Adrenal gland (tissue), 12 donors: Measurements from ENCODE around the gene MOAP1. TPM values are rescaled to one million over a fixed set of nuclear protein-coding genes. Genes with fewer than 3 reads are reported as not detected.
"Not testable (repeated sequence)": the region's sequence is repeated elsewhere in the genome, so short reads cannot be mapped to it uniquely, and the experiment has no call there.

Experiments used
- DNase-seq, 7 donors: peaks; one replicate each; pipeline ENCODE4 v3.0.0-alpha.2; 2019 to 2020
- H3K27ac ChIP-seq, 5 donors: fragments of 200-600 bp; sonication (generic) in 4 of 5; 1 replicate in 3 of 5; 2 replicates in 2 of 5; pipeline versions ENCODE4 v1.5.1 to v1.8.0; 2016 to 2020; ENCODE audit warnings: mild to moderate bottlenecking in 1 of 5
- H3K27me3 ChIP-seq: fragments of 200-600 bp; 2 replicates; pipeline ENCODE4 v1.8.0; 2021
- H3K36me3 ChIP-seq, 2 donors: fragments of 200-600 bp; replicated peaks in 1 of 2; 1 replicate in 1 of 2; 2 replicates in 1 of 2; pipeline versions ENCODE4 v1.5.1 to v1.8.0; 2018 to 2022
- H3K4me1 ChIP-seq, 2 donors: fragments of 200-600 bp; replicated peaks in 1 of 2; 1 replicate in 1 of 2; 2 replicates in 1 of 2; pipeline versions ENCODE4 v1.5.1 to v1.8.0; 2018 to 2021
- H3K4me3 ChIP-seq, 4 donors: fragments of 200-600 bp; sonication (generic) in 3 of 4; one replicate each; pipeline ENCODE4 v1.5.1; 2016 to 2018
- H3K9me3 ChIP-seq, 3 donors: fragments of 200-600 bp; sonication (generic) in 1 of 3; replicated peaks in 1 of 3; 1 replicate in 2 of 3; 2 replicates in 1 of 3; pipeline versions ENCODE4 v1.5.1 to v1.8.0; 2016 to 2021
- POLR2A ChIP-seq, 2 donors: fragments of 450-650 bp; IDR thresholded peaks; one replicate each; pipeline ENCODE4 v1.6.1; 2017; ENCODE audit warnings: antibody characterized with exemption in 2 of 2, mild to moderate bottlenecking in 2 of 2, moderate library complexity in 1 of 2
- whole genome bisulfite sequencing, 4 donors: extraction: QIAGEN DNeasy Blood & Tissue Kit in 2 of 4; methylation state at CpG; one replicate each; pipeline versions ENCODE4 v1.1.5 to v1.1.7; 2013 to 2017; 5-methylcytosine and 5-hydroxymethylcytosine counted together
- intact Hi-C, 2 donors: fragments of 100-400 bp; cut with DNase I; formaldehyde crosslinking; loops; one replicate each; pipeline versions ENCODE4 v1.14.1 to v1.15.0; 2022 to 2023
- polyA plus RNA-seq, 3 donors: library from polyadenylated mRNA; stranded (reverse); fragments of 200-250 nt in 2 of 3; fragments of 350-450 nt in 1 of 3; fragmentation: Illumina TruSeq in 1 of 3; extraction: RNeasy Lipid Tissue Mini Kit (QIAGEN cat#74804) in 1 of 3; gene quantifications; one replicate each; pipeline ENCODE4 v1.2.3, GENCODE V29; 2013 to 2014
- total RNA-seq, 9 donors: library from RNA; depleted of rRNA in 4 of 9; stranded (reverse); fragments of >200 nt in 4 of 9; fragments of 120-200 nt in 1 of 9; fragmentation: NEBNext Ultra II Directional in 1 of 9; extraction: Animal tissue kit (Norgen Biotek cat#: 25700) in 1 of 9; gene quantifications; one replicate each; pipeline versions ENCODE4 v1.1.0 to v1.2.4, GENCODE V29; 2013 to 2023
- TF ChIP-seq, protein P1 (sequence below), 6 experiments: fragments of 450-650 bp in 4 of 6; fragments of 200-600 bp in 2 of 6; sonication (generic) in 1 of 6; IDR thresholded peaks; 1 replicate in 5 of 6; 2 replicates in 1 of 6; pipeline versions ENCODE4 v1.5.1 to v1.8.0; 2016 to 2021; ENCODE audit warnings: antibody characterized with exemption in 6 of 6, mild to moderate bottlenecking in 2 of 6, moderate library complexity in 1 of 6
- donor health status: healthy with polysubstance abuse.
- donor health status: Bipolar disorder and iron deficiency.
- donor health status: DM: yes; HTN: yes; CAD: no.
- donor health status: DM: no; HTN: no; CAD: no.
- donor health status: DM: no; HTN: no; CAD: no.
- donor health status: DM: yes; HTN: yes; CAD: no.

The MOAP1 gene
- total and polyA plus RNA-seq, 12 donors, result 12.7 to 72.5 (median 38.6) TPM

DNA sequence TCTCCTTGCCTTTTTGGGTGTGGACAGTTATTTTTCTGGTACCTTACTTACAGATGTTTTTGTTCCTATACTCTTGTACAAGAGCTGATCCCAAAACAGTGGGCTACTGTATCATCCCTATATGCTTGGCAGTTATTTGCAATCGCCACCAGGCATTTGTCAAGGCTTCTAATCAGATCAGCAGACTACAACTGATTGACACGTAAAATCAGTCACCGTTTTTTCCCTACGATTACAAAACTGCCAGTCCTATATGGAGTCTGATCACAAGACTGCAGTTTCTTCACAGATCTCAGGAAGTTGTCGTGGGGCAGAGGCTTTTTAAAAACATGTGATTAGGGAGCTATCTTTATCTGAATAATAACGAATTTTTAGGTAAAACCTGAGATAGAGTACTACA lies 1.8 kb upstream of the MOAP1 start:
- peaks cover 9 to 34% of the 10 kb centered on the region in 2 donors for H3K4me1 ChIP-seq
- DNase-seq, result peak in 1 of 7 donors; percentile 39
- H3K36me3 ChIP-seq, result peaks cover 0 to 9% of the 10 kb centered on the region in 2 donors
- H3K4me3 ChIP-seq, result no peak overlapping the region
- H3K27me3 ChIP-seq, result no peaks in the 10 kb centered on the region
- 68 to 84% (median 76%) methylated on average over 6 of the region's 6 CpGs for WGBS, 4 donors
- intact Hi-C loops, result no loop called here
- peak overlapping the region in 3 of 5 donors; percentile 3 to 89 (median 9) for H3K27ac ChIP-seq
- H3K9me3 ChIP-seq, result no peaks in the 10 kb centered on the region
- no peak for TF ChIP-seq POLR2A (IDR thresholded peaks at IDR 0.05)
- TF ChIP-seq, protein P1, sequence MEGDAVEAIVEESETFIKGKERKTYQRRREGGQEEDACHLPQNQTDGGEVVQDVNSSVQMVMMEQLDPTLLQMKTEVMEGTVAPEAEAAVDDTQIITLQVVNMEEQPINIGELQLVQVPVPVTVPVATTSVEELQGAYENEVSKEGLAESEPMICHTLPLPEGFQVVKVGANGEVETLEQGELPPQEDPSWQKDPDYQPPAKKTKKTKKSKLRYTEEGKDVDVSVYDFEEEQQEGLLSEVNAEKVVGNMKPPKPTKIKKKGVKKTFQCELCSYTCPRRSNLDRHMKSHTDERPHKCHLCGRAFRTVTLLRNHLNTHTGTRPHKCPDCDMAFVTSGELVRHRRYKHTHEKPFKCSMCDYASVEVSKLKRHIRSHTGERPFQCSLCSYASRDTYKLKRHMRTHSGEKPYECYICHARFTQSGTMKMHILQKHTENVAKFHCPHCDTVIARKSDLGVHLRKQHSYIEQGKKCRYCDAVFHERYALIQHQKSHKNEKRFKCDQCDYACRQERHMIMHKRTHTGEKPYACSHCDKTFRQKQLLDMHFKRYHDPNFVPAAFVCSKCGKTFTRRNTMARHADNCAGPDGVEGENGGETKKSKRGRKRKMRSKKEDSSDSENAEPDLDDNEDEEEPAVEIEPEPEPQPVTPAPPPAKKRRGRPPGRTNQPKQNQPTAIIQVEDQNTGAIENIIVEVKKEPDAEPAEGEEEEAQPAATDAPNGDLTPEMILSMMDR (IDR thresholded peaks at IDR 0.05), result no peak

DNA sequence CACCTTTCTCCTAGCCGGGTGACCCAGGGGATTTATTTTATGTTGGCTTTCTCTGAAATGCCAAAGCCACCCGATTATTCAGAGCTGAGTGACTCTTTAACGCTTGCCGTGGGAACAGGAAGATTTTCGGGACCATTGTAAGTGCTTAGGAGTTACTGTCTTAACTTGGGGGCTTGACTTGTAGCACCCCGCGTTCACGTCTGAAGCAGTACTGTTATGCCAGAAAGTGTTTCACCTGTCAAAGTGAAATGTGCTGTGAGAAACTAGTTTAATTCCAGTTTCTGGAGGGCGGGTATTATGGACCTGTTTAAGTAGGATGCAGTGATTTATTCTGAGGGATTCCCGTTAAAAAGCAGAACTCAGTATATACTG lies 638 bp upstream of the MOAP1 start:
- no peaks in the 10 kb centered on the region for H3K9me3 ChIP-seq
- peaks cover 9 to 34% of the 10 kb centered on the region in 2 donors for H3K4me1 ChIP-seq
- H3K27ac ChIP-seq, result peak overlapping the region; percentile 19 to 98 (median 89)
- no peaks in the 10 kb centered on the region for H3K27me3 ChIP-seq
- intact Hi-C loops, result no loop called here
- DNase-seq, result no peak
- H3K4me3 ChIP-seq, result peak overlapping the region; percentile 74 to 95 (median 92)
- WGBS, 4 donors, result 0 to 1% (median 1%) methylated on average over 8 to 10 of the region's 10 CpGs
- no peak for TF ChIP-seq POLR2A (IDR thresholded peaks at IDR 0.05)
- TF ChIP-seq, protein P1 (IDR thresholded peaks at IDR 0.05), result no peak
- H3K36me3 ChIP-seq, result peaks cover 0 to 10% of the 10 kb centered on the region in 2 donors

DNA sequence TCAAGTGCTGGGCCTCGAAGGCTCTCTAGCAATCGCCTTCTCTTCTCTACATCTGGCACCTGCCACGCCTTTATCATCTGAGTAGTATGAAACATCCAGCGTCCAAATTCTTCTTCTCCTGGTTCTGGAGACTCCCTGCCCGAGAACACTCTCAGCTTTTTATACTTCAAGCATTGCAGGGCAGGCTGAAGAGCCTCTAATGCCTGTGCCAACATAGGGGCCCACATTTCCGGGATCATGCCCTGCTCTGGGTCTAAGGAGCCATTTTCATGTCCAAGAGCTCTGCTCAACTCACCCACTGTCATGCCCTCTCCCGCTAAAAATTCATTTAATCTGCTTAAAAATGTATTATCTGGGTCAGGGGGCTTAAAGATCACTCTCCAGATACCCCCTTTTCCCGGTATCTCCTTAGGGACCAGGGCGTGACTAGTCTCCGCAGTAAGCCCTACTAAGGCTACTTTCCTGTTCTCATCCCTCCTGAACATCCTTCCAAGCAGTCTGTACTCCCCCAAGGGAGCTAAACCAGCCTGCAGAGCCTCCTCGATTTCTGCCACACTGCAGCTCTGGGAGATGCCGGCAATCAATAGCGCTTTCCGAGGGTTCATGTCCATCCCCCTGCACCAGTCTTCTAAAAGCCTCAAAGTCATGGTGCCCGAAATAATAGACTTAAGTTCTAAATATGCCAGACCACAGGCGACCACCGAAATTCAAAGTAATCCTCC lies 940 bp downstream of the MOAP1 start:
- DNase-seq, result peak in 1 of 7 donors; percentile 45
- WGBS, 4 donors, result 47 to 64% (median 51%) methylated on average over 14 to 17 of the region's 17 CpGs
- H3K27me3 ChIP-seq, result no peaks in the 10 kb centered on the region
- H3K4me1 ChIP-seq, result peaks cover 9 to 34% of the 10 kb centered on the region in 2 donors
- H3K27ac ChIP-seq, result peak overlapping the region in 4 of 5 donors; percentile 82 to 98 (median 93)
- H3K9me3 ChIP-seq, result no peaks in the 10 kb centered on the region
- peaks cover 0 to 10% of the 10 kb centered on the region in 2 donors for H3K36me3 ChIP-seq
- TF ChIP-seq, protein P1 (IDR thresholded peaks at IDR 0.05), result no peak
- no peak for TF ChIP-seq POLR2A (IDR thresholded peaks at IDR 0.05)
- intact Hi-C loops, result no loop called here
- H3K4me3 ChIP-seq, result peak overlapping the region; percentile 70 to 94 (median 84)

DNA sequence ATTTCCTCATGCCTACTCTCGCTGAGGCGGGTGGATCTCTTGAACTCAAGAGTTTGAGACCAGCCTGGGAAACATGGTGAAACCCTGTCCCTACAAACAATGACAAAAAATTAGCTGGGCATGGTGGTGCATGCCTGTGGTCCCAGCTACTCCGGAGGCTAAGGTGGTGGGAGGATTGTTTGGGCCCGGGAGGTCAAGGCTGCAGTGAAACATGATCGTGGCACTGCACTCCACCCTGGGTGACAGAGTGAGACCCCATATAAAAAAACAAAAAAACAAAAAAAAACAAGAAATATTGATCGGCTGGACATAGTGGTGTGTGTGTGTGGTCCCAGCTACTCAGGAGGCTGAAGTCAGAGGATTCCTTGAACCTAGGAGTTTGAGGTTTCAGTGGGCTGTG lies 9.2 kb downstream of the MOAP1 start:
- peak in 2 of 7 donors; percentile 12 to 30 for DNase-seq
- 71 to 79% (median 78%) methylated on average over 6 of the region's 6 CpGs for WGBS, 4 donors
- Histone ChIP-seq H3K9me3 (no peaks in the 10 kb centered on the region), H3K4me3 (no peak overlapping the region), H3K4me1 (no peaks in the 10 kb centered on the region), H3K27me3 (no peaks in the 10 kb centered on the region), H3K27ac (no peak overlapping the region), H3K36me3 (no peaks in the 10 kb centered on the region)
- TF ChIP-seq POLR2A (IDR thresholded peaks at IDR 0.05), result no peak
- TF ChIP-seq, protein P1 (IDR thresholded peaks at IDR 0.05), result no peak
- intact Hi-C loops, result no loop called here

DNA sequence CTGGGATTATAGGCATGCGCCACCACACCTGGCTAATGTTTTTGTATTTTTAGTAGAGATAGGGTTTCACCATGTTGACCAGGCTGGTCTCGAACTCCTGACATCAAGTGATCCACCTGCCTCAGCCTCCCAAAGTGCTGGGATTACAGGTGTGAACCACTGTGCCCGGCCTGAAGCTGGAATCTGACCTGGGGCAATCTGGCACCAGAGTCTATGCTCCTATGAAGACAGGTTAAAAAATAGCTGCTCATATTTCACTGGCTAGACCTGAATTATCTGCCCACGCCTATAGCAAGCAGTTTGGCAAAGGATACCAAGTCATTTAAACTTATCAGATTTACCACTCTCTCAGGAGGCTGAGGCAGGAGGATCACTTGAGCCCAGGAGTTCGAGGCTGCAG lies 10.0 kb downstream of the MOAP1 start:
- H3K4me3 ChIP-seq, intact Hi-C loops, H3K27me3 ChIP-seq, H3K27ac ChIP-seq, H3K4me1 ChIP-seq, H3K9me3 ChIP-seq, H3K36me3 ChIP-seq: not testable (repeated sequence)
- DNase-seq, result peak in 2 of 7 donors; percentile 2 to 35
- WGBS, 4 donors, result 82 to 89% (median 85%) methylated on average over 5 of the region's 5 CpGs
